HepG2 (cell line): ENCODE measurements around the gene IKZF3. TPM values are rescaled to one million over a fixed set of nuclear protein-coding genes. Genes with fewer than 3 reads are reported as not detected.

ENCODE experiments used
- BRCA1 ChIP-seq: sonication (generic); formaldehyde crosslinking; IDR thresholded peaks from 2 replicates; pipeline ENCODE4 v1.4.0; 2020; ENCODE audit warnings: missing genetic modification reagents
- HNRNPK ChIP-seq: fragments of 200-400 bp; formaldehyde crosslinking; IDR thresholded peaks from 2 replicates; pipeline ENCODE4 v1.6.1; 2018; ENCODE audit warnings: low read length, low read depth, moderate library complexity, mild to moderate bottlenecking; ENCODE audit not compliant: poor library complexity, severe bottlenecking
- PHF5A ChIP-seq: IDR thresholded peaks from one replicate; pipeline ENCODE4 v1.6.1; 2018; ENCODE audit warnings: low read depth, missing genetic modification reagents; ENCODE audit not compliant: unreplicated experiment
- PRDM10 ChIP-seq: sonication (generic); formaldehyde crosslinking; IDR thresholded peaks from 2 replicates; pipeline ENCODE4 v1.4.0; 2020; ENCODE audit warnings: low read depth, missing genetic modification reagents
- RELA ChIP-seq: sonication (generic); formaldehyde crosslinking; IDR thresholded peaks from 2 replicates; pipeline ENCODE4 v1.4.0; 2020; ENCODE audit warnings: missing genetic modification reagents
- SALL1 ChIP-seq: sonication (generic); formaldehyde crosslinking; IDR thresholded peaks from 2 replicates; pipeline ENCODE4 v1.8.0; 2022; ENCODE audit warnings: mild to moderate bottlenecking, missing genetic modification reagents
- SETDB1 ChIP-seq: sonication (generic); formaldehyde crosslinking; IDR thresholded peaks from 2 replicates; pipeline ENCODE4 v1.5.1; 2020; ENCODE audit warnings: missing genetic modification reagents, mild to moderate bottlenecking, borderline replicate concordance
- ZNF101 ChIP-seq: sonication (generic); formaldehyde crosslinking; IDR thresholded peaks from 2 replicates; pipeline ENCODE4 v1.4.0; 2020; ENCODE audit warnings: mild to moderate bottlenecking, low read depth, missing genetic modification reagents, borderline replicate concordance
- ZNF253 ChIP-seq: sonication (generic); formaldehyde crosslinking; IDR thresholded peaks from 2 replicates; pipeline ENCODE4 v1.8.0; 2022; ENCODE audit warnings: mild to moderate bottlenecking, missing genetic modification reagents, borderline replicate concordance
- ZNF337 ChIP-seq: sonication (generic); formaldehyde crosslinking; IDR thresholded peaks from 2 replicates; pipeline ENCODE4 v1.5.1; 2020; ENCODE audit warnings: missing genetic modification reagents, low read depth, mild to moderate bottlenecking, borderline replicate concordance
- ZNF547 ChIP-seq: sonication (generic); formaldehyde crosslinking; IDR thresholded peaks from 2 replicates; pipeline ENCODE4 v1.5.1; 2020; ENCODE audit warnings: mild to moderate bottlenecking, missing genetic modification reagents
- polyA plus RNA-seq, 8 experiments: library from polyadenylated mRNA; depleted of rRNA in 3 of 8; stranded (reverse) in 7 of 8; unstranded in 1 of 8; fragments of >200 nt; fragmentation: Illumina TruSeq in 4 of 8; extraction: Trizol in 4 of 8; gene quantifications; 2 replicates each; pipeline versions ENCODE4 v1.2.1 to v1.2.3, GENCODE V29; 2011 to 2016; ENCODE audit warnings: low read depth in 4 of 8, missing spikeins in 1 of 8, mixed read lengths in 1 of 8; ENCODE audit not compliant: insufficient read depth in 1 of 8
- total RNA-seq, 5 experiments: library from RNA; depleted of rRNA; stranded (reverse); fragments of >200 nt; fragmentation: Illumina TruSeq; extraction: Trizol; gene quantifications; 2 replicates each; pipeline ENCODE4 v1.2.3, GENCODE V29; 2016; ENCODE audit warnings: low read depth in 1 of 5
- TF ChIP-seq, protein P1 (sequence below): sonication (generic); formaldehyde crosslinking; IDR thresholded peaks from 2 replicates; pipeline ENCODE4 v1.5.0; 2020; ENCODE audit warnings: missing genetic modification reagents
- TF ChIP-seq, protein P2 (sequence below), 2 experiments: fragments of 450-650 bp in 1 of 2; sonication (generic) in 1 of 2; formaldehyde crosslinking; IDR thresholded peaks; 2 replicates each; pipeline versions ENCODE4 v1.5.0 to v1.8.0; 2020 to 2022; ENCODE audit warnings: mild to moderate bottlenecking in 1 of 2, missing genetic modification reagents in 1 of 2
- TF ChIP-seq, protein P3 (sequence below): sonication (generic); formaldehyde crosslinking; IDR thresholded peaks from 2 replicates; pipeline ENCODE4 v1.4.0; 2020; ENCODE audit warnings: mild to moderate bottlenecking, missing genetic modification reagents, borderline replicate concordance
- TF ChIP-seq, protein P4 (sequence below): sonication (generic); formaldehyde crosslinking; conservative IDR thresholded peaks from 2 replicates; pipeline ENCODE4 v1.4.0; 2020; ENCODE audit warnings: missing genetic modification reagents

IKZF3 gene
- total and polyA plus RNA-seq, 2 of the 13 experiments (the other 11 are each of a cell fraction or from before 2014, with no cell fraction given), result not detected

- TF ChIP-seq, protein P1, sequence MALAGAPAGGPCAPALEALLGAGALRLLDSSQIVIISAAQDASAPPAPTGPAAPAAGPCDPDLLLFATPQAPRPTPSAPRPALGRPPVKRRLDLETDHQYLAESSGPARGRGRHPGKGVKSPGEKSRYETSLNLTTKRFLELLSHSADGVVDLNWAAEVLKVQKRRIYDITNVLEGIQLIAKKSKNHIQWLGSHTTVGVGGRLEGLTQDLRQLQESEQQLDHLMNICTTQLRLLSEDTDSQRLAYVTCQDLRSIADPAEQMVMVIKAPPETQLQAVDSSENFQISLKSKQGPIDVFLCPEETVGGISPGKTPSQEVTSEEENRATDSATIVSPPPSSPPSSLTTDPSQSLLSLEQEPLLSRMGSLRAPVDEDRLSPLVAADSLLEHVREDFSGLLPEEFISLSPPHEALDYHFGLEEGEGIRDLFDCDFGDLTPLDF (CRISPR knock-in tag), result peak; percentile 78; the same call in 1 of the 2 replicates
- TF ChIP-seq, protein P2, sequence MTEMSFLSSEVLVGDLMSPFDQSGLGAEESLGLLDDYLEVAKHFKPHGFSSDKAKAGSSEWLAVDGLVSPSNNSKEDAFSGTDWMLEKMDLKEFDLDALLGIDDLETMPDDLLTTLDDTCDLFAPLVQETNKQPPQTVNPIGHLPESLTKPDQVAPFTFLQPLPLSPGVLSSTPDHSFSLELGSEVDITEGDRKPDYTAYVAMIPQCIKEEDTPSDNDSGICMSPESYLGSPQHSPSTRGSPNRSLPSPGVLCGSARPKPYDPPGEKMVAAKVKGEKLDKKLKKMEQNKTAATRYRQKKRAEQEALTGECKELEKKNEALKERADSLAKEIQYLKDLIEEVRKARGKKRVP (CRISPR knock-in tag; IDR thresholded peaks at IDR 0.05), result peak in 1 of 2 experiments; percentile 67; a peak in 1 of 4 replicates
- 0 out of 2 replicates have a peak, but pooled peaks have one; percentile 43 for TF ChIP-seq ZNF547 (CRISPR knock-in tag)
- TF ChIP-seq HNRNPK, result peak; percentile 88
- peak; percentile 68; the same call in 1 of the 2 replicates for TF ChIP-seq PRDM10 (CRISPR knock-in tag)
- peak; percentile 86 for TF ChIP-seq PHF5A (CRISPR knock-in tag)
- TF ChIP-seq, protein P3, sequence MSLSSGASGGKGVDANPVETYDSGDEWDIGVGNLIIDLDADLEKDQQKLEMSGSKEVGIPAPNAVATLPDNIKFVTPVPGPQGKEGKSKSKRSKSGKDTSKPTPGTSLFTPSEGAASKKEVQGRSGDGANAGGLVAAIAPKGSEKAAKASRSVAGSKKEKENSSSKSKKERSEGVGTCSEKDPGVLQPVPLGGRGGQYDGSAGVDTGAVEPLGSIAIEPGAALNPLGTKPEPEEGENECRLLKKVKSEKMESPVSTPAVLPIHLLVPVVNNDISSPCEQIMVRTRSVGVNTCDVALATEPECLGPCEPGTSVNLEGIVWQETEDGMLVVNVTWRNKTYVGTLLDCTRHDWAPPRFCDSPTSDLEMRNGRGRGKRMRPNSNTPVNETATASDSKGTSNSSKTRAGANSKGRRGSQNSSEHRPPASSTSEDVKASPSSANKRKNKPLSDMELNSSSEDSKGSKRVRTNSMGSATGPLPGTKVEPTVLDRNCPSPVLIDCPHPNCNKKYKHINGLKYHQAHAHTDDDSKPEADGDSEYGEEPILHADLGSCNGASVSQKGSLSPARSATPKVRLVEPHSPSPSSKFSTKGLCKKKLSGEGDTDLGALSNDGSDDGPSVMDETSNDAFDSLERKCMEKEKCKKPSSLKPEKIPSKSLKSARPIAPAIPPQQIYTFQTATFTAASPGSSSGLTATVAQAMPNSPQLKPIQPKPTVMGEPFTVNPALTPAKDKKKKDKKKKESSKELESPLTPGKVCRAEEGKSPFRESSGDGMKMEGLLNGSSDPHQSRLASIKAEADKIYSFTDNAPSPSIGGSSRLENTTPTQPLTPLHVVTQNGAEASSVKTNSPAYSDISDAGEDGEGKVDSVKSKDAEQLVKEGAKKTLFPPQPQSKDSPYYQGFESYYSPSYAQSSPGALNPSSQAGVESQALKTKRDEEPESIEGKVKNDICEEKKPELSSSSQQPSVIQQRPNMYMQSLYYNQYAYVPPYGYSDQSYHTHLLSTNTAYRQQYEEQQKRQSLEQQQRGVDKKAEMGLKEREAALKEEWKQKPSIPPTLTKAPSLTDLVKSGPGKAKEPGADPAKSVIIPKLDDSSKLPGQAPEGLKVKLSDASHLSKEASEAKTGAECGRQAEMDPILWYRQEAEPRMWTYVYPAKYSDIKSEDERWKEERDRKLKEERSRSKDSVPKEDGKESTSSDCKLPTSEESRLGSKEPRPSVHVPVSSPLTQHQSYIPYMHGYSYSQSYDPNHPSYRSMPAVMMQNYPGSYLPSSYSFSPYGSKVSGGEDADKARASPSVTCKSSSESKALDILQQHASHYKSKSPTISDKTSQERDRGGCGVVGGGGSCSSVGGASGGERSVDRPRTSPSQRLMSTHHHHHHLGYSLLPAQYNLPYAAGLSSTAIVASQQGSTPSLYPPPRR (CRISPR knock-in tag), result peak; percentile 66
- peak; percentile 74 for TF ChIP-seq RELA
- TF ChIP-seq SALL1 (CRISPR knock-in tag), result peak; percentile 92
- no peak; the same call in 1 of the 2 replicates for TF ChIP-seq ZNF253
- TF ChIP-seq BRCA1 (CRISPR knock-in tag), result no peak
- TF ChIP-seq SETDB1 (CRISPR knock-in tag), result no peak
- no peak for TF ChIP-seq ZNF337 (CRISPR knock-in tag)
- TF ChIP-seq, protein P4, sequence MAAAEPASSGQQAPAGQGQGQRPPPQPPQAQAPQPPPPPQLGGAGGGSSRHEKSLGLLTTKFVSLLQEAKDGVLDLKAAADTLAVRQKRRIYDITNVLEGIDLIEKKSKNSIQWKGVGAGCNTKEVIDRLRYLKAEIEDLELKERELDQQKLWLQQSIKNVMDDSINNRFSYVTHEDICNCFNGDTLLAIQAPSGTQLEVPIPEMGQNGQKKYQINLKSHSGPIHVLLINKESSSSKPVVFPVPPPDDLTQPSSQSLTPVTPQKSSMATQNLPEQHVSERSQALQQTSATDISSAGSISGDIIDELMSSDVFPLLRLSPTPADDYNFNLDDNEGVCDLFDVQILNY (CRISPR knock-in tag), result peak; percentile 56; the same call in 1 of the 2 replicates
- TF ChIP-seq ZNF101, result no peak; the same call in 1 of the 2 replicates
Observed at GRCh38 chr17:39754161-39754957, 109.8 kb downstream of the IKZF3 start (continued).
